NT2/D1 (cell line): Measurements from ENCODE around the gene KLHDC8A.

Source experiments
- DNase-seq: peaks from one replicate; pipeline ENCODE4 v3.0.0-alpha.2; 2011; ENCODE audit warnings: low read depth, low spot score
- H3K27me3 ChIP-seq: 2 replicates; pipeline ENCODE4 v1.6.0; 2011; ENCODE audit warnings: mild to moderate bottlenecking; ENCODE audit not compliant: insufficient read length, insufficient read depth
- H3K36me3 ChIP-seq: 2 replicates; pipeline ENCODE4 v1.6.1; 2011; ENCODE audit warnings: mild to moderate bottlenecking, low read length, mixed read lengths; ENCODE audit not compliant: insufficient read depth, insufficient read length
- H3K4me1 ChIP-seq: 2 replicates; pipeline ENCODE4 v1.5.1; 2011; ENCODE audit not compliant: insufficient read depth, insufficient read length
- H3K4me3 ChIP-seq: 2 replicates; pipeline ENCODE4 v1.5.1; 2011; ENCODE audit warnings: low read depth; ENCODE audit not compliant: insufficient read length
- H3K9ac ChIP-seq: 2 replicates; pipeline ENCODE4 v1.6.0; 2011; ENCODE audit warnings: low read depth; ENCODE audit not compliant: insufficient read length
- H3K9me3 ChIP-seq: 2 replicates; pipeline ENCODE4 v1.5.1; 2011; ENCODE audit warnings: mild to moderate bottlenecking, low read length; ENCODE audit not compliant: insufficient read depth
- SUZ12 ChIP-seq: IDR thresholded peaks from 2 replicates; pipeline ENCODE4 v1.6.1; 2011; ENCODE audit not compliant: insufficient read length, insufficient read depth; ENCODE audit errors: extremely low read depth
- YY1 ChIP-seq: IDR thresholded peaks from 2 replicates; pipeline ENCODE4 v1.6.1; 2011; ENCODE audit not compliant: insufficient read length, insufficient read depth
- ZNF274 ChIP-seq: IDR thresholded peaks from 2 replicates; pipeline ENCODE4 v1.6.1; 2011; ENCODE audit warnings: mild to moderate bottlenecking, low read depth, low read length

KLHDC8A gene

DNA sequence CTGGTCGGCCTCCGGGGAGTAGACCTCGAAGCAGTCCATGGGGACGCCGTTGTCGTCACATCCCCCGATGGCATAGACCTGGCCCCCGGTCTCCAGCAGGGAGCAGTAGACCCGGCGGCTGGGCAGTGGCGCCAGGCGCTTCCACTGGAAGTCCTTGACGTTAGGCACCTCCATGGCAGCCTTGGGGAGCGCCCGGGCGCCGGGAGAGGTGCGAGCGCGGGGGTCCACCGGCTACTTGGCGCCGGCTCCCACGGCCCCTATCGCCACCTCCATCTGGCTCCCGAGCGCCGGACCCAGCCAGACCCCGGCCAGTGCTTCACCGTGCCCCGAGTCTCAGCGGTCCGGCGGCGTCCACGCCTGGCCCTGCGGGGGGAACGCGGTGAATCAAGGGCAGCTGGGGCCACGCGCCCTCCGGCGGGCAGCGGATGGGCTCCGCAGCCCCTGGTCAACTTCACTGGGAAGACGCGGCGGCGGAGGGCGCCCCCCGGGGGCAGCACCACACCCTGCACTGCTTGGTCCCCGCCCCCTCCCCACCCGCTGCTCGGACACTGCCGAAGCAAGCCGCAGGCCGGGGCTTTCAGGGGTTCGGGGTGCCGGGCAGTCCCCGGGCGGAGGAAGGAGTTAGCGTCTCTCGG is 13.2 kb downstream of the KLHDC8A start:
- H3K4me1 ChIP-seq: peaks cover 18% of the 10 kb centered on the region
- TF ChIP-seq SUZ12 (no peak), ZNF274 (no peak), YY1 (no peak)
- H3K9me3 ChIP-seq: no peaks in the 10 kb centered on the region
- H3K36me3 ChIP-seq: no peaks in the 10 kb centered on the region
- no peak for DNase-seq
- H3K9ac ChIP-seq: peak overlapping the region; percentile 70
- H3K4me3 ChIP-seq: peak overlapping the region; percentile 51
- peaks cover 47% of the 10 kb centered on the region for H3K27me3 ChIP-seq

DNA sequence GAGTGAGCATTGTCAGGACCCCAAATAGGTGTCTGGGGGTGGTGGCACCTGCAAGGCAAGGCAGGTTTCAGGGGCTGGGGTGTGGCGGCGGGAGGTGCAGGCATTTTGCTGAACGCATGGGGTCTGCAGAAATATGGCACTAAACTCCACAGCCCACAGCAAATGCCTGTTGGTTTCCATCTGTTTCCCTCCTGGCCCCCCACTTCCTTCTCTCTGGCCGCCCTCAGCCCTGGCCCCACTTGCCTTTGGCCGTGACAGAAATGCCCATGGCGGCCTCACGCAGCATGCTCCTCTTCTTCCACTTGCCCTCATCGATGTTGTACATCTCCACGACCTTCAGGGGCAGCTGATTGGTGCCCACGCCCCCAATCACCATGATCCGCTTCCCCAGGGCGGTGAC is 13.7 kb downstream of the KLHDC8A start:
- no peak overlapping the region for H3K9ac ChIP-seq
- H3K27me3 ChIP-seq: peaks cover 47% of the 10 kb centered on the region
- no peaks in the 10 kb centered on the region for H3K36me3 ChIP-seq
- no peak for DNase-seq
- TF ChIP-seq ZNF274: no peak
- TF ChIP-seq SUZ12: no peak
- no peak for TF ChIP-seq YY1
- H3K4me3 ChIP-seq: peak overlapping the region; percentile 51
- no peaks in the 10 kb centered on the region for H3K9me3 ChIP-seq
- peaks cover 15% of the 10 kb centered on the region for H3K4me1 ChIP-seq

GRCh38 chr1:205340676-205341075 is 16.0 kb downstream of the KLHDC8A start:
- Histone ChIP-seq H3K4me3 (no peak overlapping the region), H3K9ac (no peak overlapping the region), H3K9me3 (no peaks in the 10 kb centered on the region), H3K27me3 (peaks cover 42% of the 10 kb centered on the region), H3K36me3 (no peaks in the 10 kb centered on the region), H3K4me1 (peaks cover 12% of the 10 kb centered on the region)
- DNase-seq: no peak
- no peak for TF ChIP-seq ZNF274

- no peaks in the 10 kb centered on the region for H3K36me3 ChIP-seq
- no peak overlapping the region for H3K4me3 ChIP-seq
- H3K4me1 ChIP-seq: peaks cover 11% of the 10 kb centered on the region
- no peak for TF ChIP-seq YY1
- TF ChIP-seq ZNF274: no peak
- no peak for TF ChIP-seq SUZ12
- no peak overlapping the region for H3K9ac ChIP-seq
- peaks cover 32% of the 10 kb centered on the region for H3K27me3 ChIP-seq
- DNase-seq: no peak
- H3K9me3 ChIP-seq: no peaks in the 10 kb centered on the region
Measured at GRCh38 chr1:205339717-205340116, 17.0 kb downstream of the KLHDC8A start.

DNA sequence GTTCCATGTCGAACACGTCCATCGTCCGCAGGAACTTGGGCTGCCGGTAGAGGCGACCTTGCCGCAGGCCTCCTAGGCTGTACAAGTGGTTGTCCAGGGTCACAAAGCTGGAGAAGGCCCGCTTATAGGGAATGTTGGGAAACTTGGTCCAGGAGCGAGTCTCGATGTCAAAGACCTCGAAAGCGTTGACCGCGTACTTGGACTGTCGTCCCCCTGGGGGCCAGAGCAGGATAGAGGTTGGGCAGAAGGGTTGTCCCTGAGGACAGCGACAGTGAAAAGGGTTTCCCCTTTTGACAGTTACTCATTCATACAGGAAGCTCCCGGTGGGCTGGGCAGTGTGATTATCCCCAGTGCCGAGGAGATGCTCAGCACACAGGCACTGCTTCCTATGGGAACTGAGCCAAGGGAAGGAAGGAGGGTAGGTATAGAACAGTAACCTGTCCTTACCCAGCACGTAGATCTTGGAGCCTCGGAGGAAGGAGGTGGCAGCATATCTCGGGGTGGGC is 17.5 kb downstream of the KLHDC8A start:
- Histone ChIP-seq H3K4me1 (peaks cover 9% of the 10 kb centered on the region), H3K9ac (no peak overlapping the region), H3K4me3 (no peak overlapping the region), H3K36me3 (no peaks in the 10 kb centered on the region), H3K9me3 (no peaks in the 10 kb centered on the region), H3K27me3 (peaks cover 27% of the 10 kb centered on the region)
- no peak for DNase-seq
- TF ChIP-seq SUZ12 (no peak), YY1 (no peak), ZNF274 (no peak)

DNA sequence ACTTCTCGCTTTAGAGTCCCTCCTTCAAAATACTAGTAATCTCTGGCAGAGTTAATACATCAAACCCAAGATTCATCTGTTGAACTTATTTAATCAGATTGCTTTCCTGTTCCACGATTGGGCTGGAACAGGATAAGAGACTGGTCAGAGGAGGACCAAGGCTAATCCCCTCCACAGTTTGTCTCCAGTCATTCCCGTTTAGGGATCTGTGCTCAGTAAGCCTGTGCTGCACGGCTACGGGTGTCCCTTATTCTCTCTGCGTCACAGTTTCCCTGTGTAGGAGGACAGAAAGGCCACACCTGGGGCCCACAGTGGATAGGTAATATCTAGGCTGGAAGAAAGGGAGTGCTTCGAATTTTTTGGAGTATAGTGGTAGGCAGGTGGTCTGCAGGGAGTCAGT is 18.7 kb downstream of the KLHDC8A start:
- H3K9me3 ChIP-seq: no peaks in the 10 kb centered on the region

GRCh38 chr1:205337481-205337880 is 19.2 kb downstream of the KLHDC8A start:
- peaks cover 2% of the 10 kb centered on the region for H3K4me1 ChIP-seq

More for the DNA sequence above, 18.7 kb downstream of the KLHDC8A start:
- Histone ChIP-seq H3K4me3 (no peak overlapping the region), H3K9ac (no peak overlapping the region), H3K27me3 (peaks cover 15% of the 10 kb centered on the region), H3K36me3 (no peaks in the 10 kb centered on the region), H3K4me1 (peaks cover 5% of the 10 kb centered on the region)
- TF ChIP-seq SUZ12 (no peak), YY1 (no peak), ZNF274 (no peak)
- DNase-seq: no peak

More at GRCh38 chr1:205337481-205337880, 19.2 kb downstream of the KLHDC8A start:
- Histone ChIP-seq H3K9ac (no peak overlapping the region), H3K9me3 (no peaks in the 10 kb centered on the region), H3K27me3 (peaks cover 10% of the 10 kb centered on the region), H3K4me3 (no peak overlapping the region), H3K36me3 (no peaks in the 10 kb centered on the region)
- no peak for TF ChIP-seq ZNF274
- no peak for TF ChIP-seq SUZ12
- DNase-seq: no peak
